ENCODE measurements around the gene DPEP2NB.

DNA sequence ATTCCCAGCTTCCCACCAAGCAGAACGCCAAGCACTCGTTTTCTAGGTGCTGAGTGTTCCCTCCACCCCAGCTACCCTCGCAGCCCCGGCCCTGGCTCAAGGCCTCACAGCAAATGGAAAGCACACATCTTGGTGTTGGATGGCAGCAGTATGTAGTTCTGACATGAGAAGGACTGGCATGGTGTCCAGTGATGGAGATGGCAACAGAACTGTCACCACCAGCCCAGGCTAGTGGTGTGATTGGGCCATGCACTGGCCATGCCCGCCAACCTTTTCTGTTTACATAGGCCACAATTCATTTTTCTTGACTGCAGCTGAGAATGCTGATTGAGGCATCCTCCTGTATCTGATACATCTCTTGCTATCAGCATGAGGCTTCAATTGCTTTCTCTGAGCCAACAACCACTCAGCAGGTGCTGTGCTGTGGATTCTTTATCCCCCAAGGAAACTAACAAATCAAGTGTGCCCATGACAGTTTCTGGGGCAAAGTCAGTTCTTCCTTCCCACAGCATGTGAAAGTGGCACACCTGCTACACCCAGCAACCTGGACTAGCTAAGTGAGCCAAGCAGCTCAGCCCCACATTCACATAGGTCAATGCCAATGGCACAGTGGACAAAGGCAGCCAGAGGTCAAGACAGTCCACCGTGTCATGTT lies 51.1 kb downstream of the DPEP2NB start:
- no peak for TF ChIP-seq POLR2AphosphoS5 (IDR thresholded peaks at IDR 0.05; ENCODE audit: low read depth, low read length)
- TF ChIP-seq, protein P1, sequence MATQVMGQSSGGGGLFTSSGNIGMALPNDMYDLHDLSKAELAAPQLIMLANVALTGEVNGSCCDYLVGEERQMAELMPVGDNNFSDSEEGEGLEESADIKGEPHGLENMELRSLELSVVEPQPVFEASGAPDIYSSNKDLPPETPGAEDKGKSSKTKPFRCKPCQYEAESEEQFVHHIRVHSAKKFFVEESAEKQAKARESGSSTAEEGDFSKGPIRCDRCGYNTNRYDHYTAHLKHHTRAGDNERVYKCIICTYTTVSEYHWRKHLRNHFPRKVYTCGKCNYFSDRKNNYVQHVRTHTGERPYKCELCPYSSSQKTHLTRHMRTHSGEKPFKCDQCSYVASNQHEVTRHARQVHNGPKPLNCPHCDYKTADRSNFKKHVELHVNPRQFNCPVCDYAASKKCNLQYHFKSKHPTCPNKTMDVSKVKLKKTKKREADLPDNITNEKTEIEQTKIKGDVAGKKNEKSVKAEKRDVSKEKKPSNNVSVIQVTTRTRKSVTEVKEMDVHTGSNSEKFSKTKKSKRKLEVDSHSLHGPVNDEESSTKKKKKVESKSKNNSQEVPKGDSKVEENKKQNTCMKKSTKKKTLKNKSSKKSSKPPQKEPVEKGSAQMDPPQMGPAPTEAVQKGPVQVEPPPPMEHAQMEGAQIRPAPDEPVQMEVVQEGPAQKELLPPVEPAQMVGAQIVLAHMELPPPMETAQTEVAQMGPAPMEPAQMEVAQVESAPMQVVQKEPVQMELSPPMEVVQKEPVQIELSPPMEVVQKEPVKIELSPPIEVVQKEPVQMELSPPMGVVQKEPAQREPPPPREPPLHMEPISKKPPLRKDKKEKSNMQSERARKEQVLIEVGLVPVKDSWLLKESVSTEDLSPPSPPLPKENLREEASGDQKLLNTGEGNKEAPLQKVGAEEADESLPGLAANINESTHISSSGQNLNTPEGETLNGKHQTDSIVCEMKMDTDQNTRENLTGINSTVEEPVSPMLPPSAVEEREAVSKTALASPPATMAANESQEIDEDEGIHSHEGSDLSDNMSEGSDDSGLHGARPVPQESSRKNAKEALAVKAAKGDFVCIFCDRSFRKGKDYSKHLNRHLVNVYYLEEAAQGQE (IDR thresholded peaks at IDR 0.05; ENCODE audit: insufficient read depth in 1 of 2, low read depth in 2 of 2, low read length in 2 of 2), result no peak
